ENCODE data around the gene USP34. TPM values are rescaled to one million over a fixed set of nuclear protein-coding genes. Genes with fewer than 3 reads are reported as not detected.

Gene USP34
- total and polyA plus RNA-seq, 2 experiments from 2014 or later, result 81.8 to 157 TPM

DNA sequence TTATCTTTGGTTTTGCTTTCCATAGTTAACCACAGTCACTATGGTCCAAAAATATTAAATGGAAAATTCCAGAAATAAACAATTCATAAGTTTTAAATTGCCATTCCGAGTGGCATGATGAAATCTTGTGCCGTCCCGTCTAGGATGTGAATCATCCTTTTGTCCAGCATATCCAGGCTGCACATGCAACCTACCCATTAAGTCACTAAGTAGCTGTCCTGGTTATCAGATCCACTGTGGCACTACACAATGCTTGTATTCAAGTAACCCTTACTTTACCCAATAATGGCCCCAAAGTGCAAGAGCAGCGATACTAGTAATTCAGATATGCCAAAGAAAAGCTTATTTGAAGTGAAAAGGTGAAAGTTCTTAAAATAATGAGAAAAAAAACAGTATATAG is 10.7 kb downstream of the USP34 start:
- no peak for DNase-seq (ENCODE audit: low spot score)
- no peak for ATAC-seq
- Histone ChIP-seq H3K4me1 (ENCODE audit: insufficient read depth) (peaks cover 6% of the 10 kb centered on the region), H3K27me3 (ENCODE audit: insufficient read depth) (no peaks in the 10 kb centered on the region), H4K20me1 (replicated peaks; ENCODE audit: insufficient read depth) (peaks cover 75% of the 10 kb centered on the region), H3K4me2 (no peak overlapping the region), H3F3A (replicated peaks; ENCODE audit: low read depth) (no peaks in the 10 kb centered on the region), H3K79me2 (replicated peaks; ENCODE audit: insufficient read depth) (peaks cover 100% of the 10 kb centered on the region), H3K9me2 (ENCODE audit: insufficient read depth) (no peaks in the 10 kb centered on the region), H2AFZ (no peak overlapping the region), H3K27ac (ENCODE audit: low read depth) (no peak overlapping the region), H3K36me3 (ENCODE audit: insufficient read depth) (no peaks in the 10 kb centered on the region), H3K4me3 (no peak overlapping the region)
- TF ChIP-seq CREB1 (CRISPR knock-in tag; IDR thresholded peaks at IDR 0.05; ENCODE audit: low read depth) (no peak), EZH2 (IDR thresholded peaks at IDR 0.05; ENCODE audit: low read depth, unreplicated experiment) (no peak), POLR2AphosphoS5 (IDR thresholded peaks at IDR 0.05; ENCODE audit: low read depth) (no peak), STAT1 (IDR thresholded peaks at IDR 0.05; ENCODE audit: unreplicated experiment) (no peak), JUNB (IDR thresholded peaks at IDR 0.05; ENCODE audit: unreplicated experiment) (no peak), EZH2phosphoT487 (IDR thresholded peaks at IDR 0.05; ENCODE audit: unreplicated experiment) (no peak), NANOG (IDR thresholded peaks at IDR 0.05; ENCODE audit: borderline replicate concordance) (no peak), ZNF114 (CRISPR knock-in tag; IDR thresholded peaks at IDR 0.05) (no peak)
- TF ChIP-seq, protein P1, sequence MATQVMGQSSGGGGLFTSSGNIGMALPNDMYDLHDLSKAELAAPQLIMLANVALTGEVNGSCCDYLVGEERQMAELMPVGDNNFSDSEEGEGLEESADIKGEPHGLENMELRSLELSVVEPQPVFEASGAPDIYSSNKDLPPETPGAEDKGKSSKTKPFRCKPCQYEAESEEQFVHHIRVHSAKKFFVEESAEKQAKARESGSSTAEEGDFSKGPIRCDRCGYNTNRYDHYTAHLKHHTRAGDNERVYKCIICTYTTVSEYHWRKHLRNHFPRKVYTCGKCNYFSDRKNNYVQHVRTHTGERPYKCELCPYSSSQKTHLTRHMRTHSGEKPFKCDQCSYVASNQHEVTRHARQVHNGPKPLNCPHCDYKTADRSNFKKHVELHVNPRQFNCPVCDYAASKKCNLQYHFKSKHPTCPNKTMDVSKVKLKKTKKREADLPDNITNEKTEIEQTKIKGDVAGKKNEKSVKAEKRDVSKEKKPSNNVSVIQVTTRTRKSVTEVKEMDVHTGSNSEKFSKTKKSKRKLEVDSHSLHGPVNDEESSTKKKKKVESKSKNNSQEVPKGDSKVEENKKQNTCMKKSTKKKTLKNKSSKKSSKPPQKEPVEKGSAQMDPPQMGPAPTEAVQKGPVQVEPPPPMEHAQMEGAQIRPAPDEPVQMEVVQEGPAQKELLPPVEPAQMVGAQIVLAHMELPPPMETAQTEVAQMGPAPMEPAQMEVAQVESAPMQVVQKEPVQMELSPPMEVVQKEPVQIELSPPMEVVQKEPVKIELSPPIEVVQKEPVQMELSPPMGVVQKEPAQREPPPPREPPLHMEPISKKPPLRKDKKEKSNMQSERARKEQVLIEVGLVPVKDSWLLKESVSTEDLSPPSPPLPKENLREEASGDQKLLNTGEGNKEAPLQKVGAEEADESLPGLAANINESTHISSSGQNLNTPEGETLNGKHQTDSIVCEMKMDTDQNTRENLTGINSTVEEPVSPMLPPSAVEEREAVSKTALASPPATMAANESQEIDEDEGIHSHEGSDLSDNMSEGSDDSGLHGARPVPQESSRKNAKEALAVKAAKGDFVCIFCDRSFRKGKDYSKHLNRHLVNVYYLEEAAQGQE (IDR thresholded peaks at IDR 0.05; ENCODE audit: unreplicated experiment), result no peak
- TF ChIP-seq, protein P2, sequence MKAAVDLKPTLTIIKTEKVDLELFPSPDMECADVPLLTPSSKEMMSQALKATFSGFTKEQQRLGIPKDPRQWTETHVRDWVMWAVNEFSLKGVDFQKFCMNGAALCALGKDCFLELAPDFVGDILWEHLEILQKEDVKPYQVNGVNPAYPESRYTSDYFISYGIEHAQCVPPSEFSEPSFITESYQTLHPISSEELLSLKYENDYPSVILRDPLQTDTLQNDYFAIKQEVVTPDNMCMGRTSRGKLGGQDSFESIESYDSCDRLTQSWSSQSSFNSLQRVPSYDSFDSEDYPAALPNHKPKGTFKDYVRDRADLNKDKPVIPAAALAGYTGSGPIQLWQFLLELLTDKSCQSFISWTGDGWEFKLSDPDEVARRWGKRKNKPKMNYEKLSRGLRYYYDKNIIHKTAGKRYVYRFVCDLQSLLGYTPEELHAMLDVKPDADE (IDR thresholded peaks at IDR 0.05), result no peak
- TF ChIP-seq, protein P3, sequence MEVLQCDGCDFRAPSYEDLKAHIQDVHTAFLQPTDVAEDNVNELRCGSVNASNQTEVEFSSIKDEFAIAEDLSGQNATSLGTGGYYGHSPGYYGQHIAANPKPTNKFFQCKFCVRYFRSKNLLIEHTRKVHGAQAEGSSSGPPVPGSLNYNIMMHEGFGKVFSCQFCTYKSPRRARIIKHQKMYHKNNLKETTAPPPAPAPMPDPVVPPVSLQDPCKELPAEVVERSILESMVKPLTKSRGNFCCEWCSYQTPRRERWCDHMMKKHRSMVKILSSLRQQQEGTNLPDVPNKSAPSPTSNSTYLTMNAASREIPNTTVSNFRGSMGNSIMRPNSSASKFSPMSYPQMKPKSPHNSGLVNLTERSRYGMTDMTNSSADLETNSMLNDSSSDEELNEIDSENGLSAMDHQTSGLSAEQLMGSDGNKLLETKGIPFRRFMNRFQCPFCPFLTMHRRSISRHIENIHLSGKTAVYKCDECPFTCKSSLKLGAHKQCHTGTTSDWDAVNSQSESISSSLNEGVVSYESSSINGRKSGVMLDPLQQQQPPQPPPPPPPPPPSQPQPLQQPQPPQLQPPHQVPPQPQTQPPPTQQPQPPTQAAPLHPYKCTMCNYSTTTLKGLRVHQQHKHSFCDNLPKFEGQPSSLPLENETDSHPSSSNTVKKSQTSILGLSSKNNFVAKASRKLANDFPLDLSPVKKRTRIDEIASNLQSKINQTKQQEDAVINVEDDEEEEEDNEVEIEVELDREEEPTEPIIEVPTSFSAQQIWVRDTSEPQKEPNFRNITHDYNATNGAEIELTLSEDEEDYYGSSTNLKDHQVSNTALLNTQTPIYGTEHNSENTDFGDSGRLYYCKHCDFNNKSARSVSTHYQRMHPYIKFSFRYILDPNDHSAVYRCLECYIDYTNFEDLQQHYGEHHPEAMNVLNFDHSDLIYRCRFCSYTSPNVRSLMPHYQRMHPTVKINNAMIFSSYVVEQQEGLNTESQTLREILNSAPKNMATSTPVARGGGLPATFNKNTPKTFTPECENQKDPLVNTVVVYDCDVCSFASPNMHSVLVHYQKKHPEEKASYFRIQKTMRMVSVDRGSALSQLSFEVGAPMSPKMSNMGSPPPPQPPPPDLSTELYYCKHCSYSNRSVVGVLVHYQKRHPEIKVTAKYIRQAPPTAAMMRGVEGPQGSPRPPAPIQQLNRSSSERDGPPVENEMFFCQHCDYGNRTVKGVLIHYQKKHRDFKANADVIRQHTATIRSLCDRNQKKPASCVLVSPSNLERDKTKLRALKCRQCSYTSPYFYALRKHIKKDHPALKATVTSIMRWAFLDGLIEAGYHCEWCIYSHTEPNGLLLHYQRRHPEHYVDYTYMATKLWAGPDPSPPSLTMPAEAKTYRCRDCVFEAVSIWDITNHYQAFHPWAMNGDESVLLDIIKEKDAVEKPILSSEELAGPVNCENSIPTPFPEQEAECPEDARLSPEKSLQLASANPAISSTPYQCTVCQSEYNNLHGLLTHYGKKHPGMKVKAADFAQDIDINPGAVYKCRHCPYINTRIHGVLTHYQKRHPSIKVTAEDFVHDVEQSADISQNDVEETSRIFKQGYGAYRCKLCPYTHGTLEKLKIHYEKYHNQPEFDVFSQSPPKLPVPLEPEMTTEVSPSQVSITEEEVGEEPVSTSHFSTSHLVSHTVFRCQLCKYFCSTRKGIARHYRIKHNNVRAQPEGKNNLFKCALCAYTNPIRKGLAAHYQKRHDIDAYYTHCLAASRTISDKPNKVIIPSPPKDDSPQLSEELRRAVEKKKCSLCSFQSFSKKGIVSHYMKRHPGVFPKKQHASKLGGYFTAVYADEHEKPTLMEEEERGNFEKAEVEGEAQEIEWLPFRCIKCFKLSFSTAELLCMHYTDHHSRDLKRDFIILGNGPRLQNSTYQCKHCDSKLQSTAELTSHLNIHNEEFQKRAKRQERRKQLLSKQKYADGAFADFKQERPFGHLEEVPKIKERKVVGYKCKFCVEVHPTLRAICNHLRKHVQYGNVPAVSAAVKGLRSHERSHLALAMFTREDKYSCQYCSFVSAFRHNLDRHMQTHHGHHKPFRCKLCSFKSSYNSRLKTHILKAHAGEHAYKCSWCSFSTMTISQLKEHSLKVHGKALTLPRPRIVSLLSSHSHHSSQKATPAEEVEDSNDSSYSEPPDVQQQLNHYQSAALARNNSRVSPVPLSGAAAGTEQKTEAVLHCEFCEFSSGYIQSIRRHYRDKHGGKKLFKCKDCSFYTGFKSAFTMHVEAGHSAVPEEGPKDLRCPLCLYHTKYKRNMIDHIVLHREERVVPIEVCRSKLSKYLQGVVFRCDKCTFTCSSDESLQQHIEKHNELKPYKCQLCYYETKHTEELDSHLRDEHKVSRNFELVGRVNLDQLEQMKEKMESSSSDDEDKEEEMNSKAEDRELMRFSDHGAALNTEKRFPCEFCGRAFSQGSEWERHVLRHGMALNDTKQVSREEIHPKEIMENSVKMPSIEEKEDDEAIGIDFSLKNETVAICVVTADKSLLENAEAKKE (CRISPR knock-in tag; IDR thresholded peaks at IDR 0.05), result no peak
- peaks cover 7% of the 10 kb centered on the region; the same call in 1 of the 3 replicates for H3K36me3 Mint-ChIP-seq (ENCODE audit: low read depth)
- no peak overlapping the region for H3K4me3 Mint-ChIP-seq
- H3K27me3 Mint-ChIP-seq (ENCODE audit: insufficient read depth, low read depth, poor library complexity), result peaks cover 5% of the 10 kb centered on the region
- peaks cover 10% of the 10 kb centered on the region for H3K4me1 Mint-ChIP-seq
- H3K27ac Mint-ChIP-seq, result no peak overlapping the region
- no peaks in the 10 kb centered on the region for H3K9me3 Mint-ChIP-seq
